ENCODE data around the gene PTPRD. TPM values are rescaled to one million over a fixed set of nuclear protein-coding genes. Genes with fewer than 3 reads are reported as not detected.
"Not testable (repeated sequence)": the region's sequence is repeated elsewhere in the genome, so short reads cannot be mapped to it uniquely, and the experiment has no call there.

PTPRD gene
- total RNA-seq, 1 donor from 2014 or later: 5.7 TPM

GRCh38 chr9:9099646-9100045, 1513.2 kb downstream of the PTPRD start:
- no peak for DNase-seq (ENCODE audit: low spot score)
- peaks cover 2% of the 10 kb centered on the region for H3K27me3 Mint-ChIP-seq (ENCODE audit: low read depth)
- H3K4me3 Mint-ChIP-seq (ENCODE audit: unreplicated experiment): no peak overlapping the region
- peaks cover 12% of the 10 kb centered on the region for H3K9me3 Mint-ChIP-seq (ENCODE audit: low read depth)
- H3K27ac Mint-ChIP-seq (ENCODE audit: unreplicated experiment): no peak overlapping the region
- TF ChIP-seq, protein P1, sequence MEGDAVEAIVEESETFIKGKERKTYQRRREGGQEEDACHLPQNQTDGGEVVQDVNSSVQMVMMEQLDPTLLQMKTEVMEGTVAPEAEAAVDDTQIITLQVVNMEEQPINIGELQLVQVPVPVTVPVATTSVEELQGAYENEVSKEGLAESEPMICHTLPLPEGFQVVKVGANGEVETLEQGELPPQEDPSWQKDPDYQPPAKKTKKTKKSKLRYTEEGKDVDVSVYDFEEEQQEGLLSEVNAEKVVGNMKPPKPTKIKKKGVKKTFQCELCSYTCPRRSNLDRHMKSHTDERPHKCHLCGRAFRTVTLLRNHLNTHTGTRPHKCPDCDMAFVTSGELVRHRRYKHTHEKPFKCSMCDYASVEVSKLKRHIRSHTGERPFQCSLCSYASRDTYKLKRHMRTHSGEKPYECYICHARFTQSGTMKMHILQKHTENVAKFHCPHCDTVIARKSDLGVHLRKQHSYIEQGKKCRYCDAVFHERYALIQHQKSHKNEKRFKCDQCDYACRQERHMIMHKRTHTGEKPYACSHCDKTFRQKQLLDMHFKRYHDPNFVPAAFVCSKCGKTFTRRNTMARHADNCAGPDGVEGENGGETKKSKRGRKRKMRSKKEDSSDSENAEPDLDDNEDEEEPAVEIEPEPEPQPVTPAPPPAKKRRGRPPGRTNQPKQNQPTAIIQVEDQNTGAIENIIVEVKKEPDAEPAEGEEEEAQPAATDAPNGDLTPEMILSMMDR (IDR thresholded peaks at IDR 0.05): no peak
- no peaks in the 10 kb centered on the region for H3K36me3 Mint-ChIP-seq (ENCODE audit: low read depth)
- no peaks in the 10 kb centered on the region for H3K4me1 Mint-ChIP-seq (ENCODE audit: low read depth)

GRCh38 chr9:9097254-9097653, 1515.5 kb downstream of the PTPRD start:
- H3K36me3 Mint-ChIP-seq (ENCODE audit: low read depth); DNase-seq (ENCODE audit: low spot score); H3K4me1 Mint-ChIP-seq (ENCODE audit: low read depth); H3K4me3 Mint-ChIP-seq (ENCODE audit: unreplicated experiment); H3K27me3 Mint-ChIP-seq (ENCODE audit: low read depth); H3K27ac Mint-ChIP-seq (ENCODE audit: unreplicated experiment): not testable (repeated sequence)
- peaks cover 23% of the 10 kb centered on the region for H3K9me3 Mint-ChIP-seq (ENCODE audit: low read depth)

GRCh38 chr9:9091387-9091786, 1521.4 kb downstream of the PTPRD start:
- peaks cover 21% of the 10 kb centered on the region for H3K9me3 Mint-ChIP-seq (ENCODE audit: low read depth)
- H3K4me3 Mint-ChIP-seq (ENCODE audit: unreplicated experiment): no peak overlapping the region
- TF ChIP-seq, protein P1 (IDR thresholded peaks at IDR 0.05): no peak
- no peak for DNase-seq (ENCODE audit: low spot score)
- H3K36me3 Mint-ChIP-seq (ENCODE audit: low read depth): no peaks in the 10 kb centered on the region
- no peak overlapping the region for H3K27ac Mint-ChIP-seq (ENCODE audit: unreplicated experiment)
- no peaks in the 10 kb centered on the region for H3K27me3 Mint-ChIP-seq (ENCODE audit: low read depth)
- H3K4me1 Mint-ChIP-seq (ENCODE audit: low read depth): no peaks in the 10 kb centered on the region

- H3K9me3 Mint-ChIP-seq (ENCODE audit: low read depth): peaks cover 37% of the 10 kb centered on the region
- H3K4me1 Mint-ChIP-seq (ENCODE audit: low read depth): no peaks in the 10 kb centered on the region
- TF ChIP-seq, protein P1 (IDR thresholded peaks at IDR 0.05): no peak
- H3K27me3 Mint-ChIP-seq (ENCODE audit: low read depth): no peaks in the 10 kb centered on the region
- H3K4me3 Mint-ChIP-seq (ENCODE audit: unreplicated experiment): no peak overlapping the region
- H3K27ac Mint-ChIP-seq (ENCODE audit: unreplicated experiment): no peak overlapping the region
- no peaks in the 10 kb centered on the region for H3K36me3 Mint-ChIP-seq (ENCODE audit: low read depth)
- DNase-seq (ENCODE audit: low spot score): no peak
These were observed 1533.3 kb downstream of the PTPRD start for GRCh38 chr9:9079473-9079872.

GRCh38 chr9:9078301-9078700, 1534.5 kb downstream of the PTPRD start:
- no peaks in the 10 kb centered on the region for H3K4me1 Mint-ChIP-seq (ENCODE audit: low read depth)
- no peak for DNase-seq (ENCODE audit: low spot score)
- no peak overlapping the region for H3K4me3 Mint-ChIP-seq (ENCODE audit: unreplicated experiment)
- H3K27ac Mint-ChIP-seq (ENCODE audit: unreplicated experiment): no peak overlapping the region
- H3K9me3 Mint-ChIP-seq (ENCODE audit: low read depth): peaks cover 36% of the 10 kb centered on the region
- H3K27me3 Mint-ChIP-seq (ENCODE audit: low read depth): no peaks in the 10 kb centered on the region
- no peaks in the 10 kb centered on the region for H3K36me3 Mint-ChIP-seq (ENCODE audit: low read depth)
- TF ChIP-seq, protein P1 (IDR thresholded peaks at IDR 0.05): no peak

- no peak overlapping the region for H3K27ac Mint-ChIP-seq (ENCODE audit: unreplicated experiment)
- H3K4me1 Mint-ChIP-seq (ENCODE audit: low read depth): no peaks in the 10 kb centered on the region
- TF ChIP-seq, protein P1 (IDR thresholded peaks at IDR 0.05): no peak
- no peak overlapping the region for H3K4me3 Mint-ChIP-seq (ENCODE audit: unreplicated experiment)
- peaks cover 2% of the 10 kb centered on the region for H3K27me3 Mint-ChIP-seq (ENCODE audit: low read depth)
- no peaks in the 10 kb centered on the region for H3K9me3 Mint-ChIP-seq (ENCODE audit: low read depth)
- no peak for DNase-seq (ENCODE audit: low spot score)
- no peaks in the 10 kb centered on the region for H3K36me3 Mint-ChIP-seq (ENCODE audit: low read depth)
These were observed 1551.2 kb downstream of the PTPRD start for GRCh38 chr9:9061627-9062026.

Measured in chondrocyte (in vitro differentiated cells).